GM23338 (cell line): ENCODE data around the gene FBXO46. TPM values are rescaled to one million over a fixed set of nuclear protein-coding genes. Genes with fewer than 3 reads are reported as not detected.

Source experiments
- ATAC-seq: fragments of 200-7000 bp; cut with Tn5 transposase; 3 replicates; pipeline ENCODE4 v1.9.1; 2020
- DNase-seq: peaks from one replicate; pipeline ENCODE4 v3.0.0-alpha.2; 2015; ENCODE audit warnings: low spot score
- H2AFZ ChIP-seq: fragments of 200-600 bp; sonication (generic); 2 replicates; pipeline ENCODE4 v1.8.0; 2016; ENCODE audit warnings: antibody characterized with exemption, mild to moderate bottlenecking, moderate library complexity
- H3F3A ChIP-seq: fragments of 200-600 bp; sonication (generic); replicated peaks from 2 replicates; pipeline ENCODE4 v1.8.0; 2017; ENCODE audit warnings: antibody characterized with exemption, mixed run types, low read depth
- H3K27ac ChIP-seq: fragments of 200-600 bp; sonication (generic); 2 replicates; pipeline ENCODE4 v1.6.1; 2016; ENCODE audit warnings: low read depth
- H3K27me3 ChIP-seq: fragments of 200-600 bp; sonication (generic); 2 replicates; pipeline ENCODE4 v1.8.0; 2016; ENCODE audit warnings: mild to moderate bottlenecking, mixed run types, moderate library complexity; ENCODE audit not compliant: insufficient read depth
- H3K36me3 ChIP-seq: fragments of 200-600 bp; sonication (generic); 2 replicates; pipeline ENCODE4 v1.8.0; 2016; ENCODE audit warnings: mild to moderate bottlenecking; ENCODE audit not compliant: insufficient read depth
- H3K4me1 ChIP-seq: fragments of 200-600 bp; sonication (generic); 2 replicates; pipeline ENCODE4 v1.8.0; 2016; ENCODE audit warnings: mild to moderate bottlenecking, moderate library complexity; ENCODE audit not compliant: insufficient read depth
- H3K4me2 ChIP-seq: fragments of 200-600 bp; sonication (generic); 2 replicates; pipeline ENCODE4 v1.7.1; 2017; ENCODE audit warnings: mixed run types
- H3K4me3 ChIP-seq: fragments of 200-600 bp; sonication (generic); 2 replicates; pipeline ENCODE4 v1.6.1; 2016; ENCODE audit warnings: mixed run types
- H3K79me2 ChIP-seq: fragments of 200-600 bp; sonication (generic); replicated peaks from 2 replicates; pipeline ENCODE4 v1.8.0; 2017; ENCODE audit warnings: mild to moderate bottlenecking; ENCODE audit not compliant: insufficient read depth
- H3K9me2 ChIP-seq: fragments of 200-600 bp; sonication (generic); 2 replicates; pipeline ENCODE4 v1.8.0; 2017; ENCODE audit not compliant: insufficient read depth
- H4K20me1 ChIP-seq: fragments of 200-600 bp; sonication (generic); replicated peaks from 2 replicates; pipeline ENCODE4 v1.8.0; 2017; ENCODE audit warnings: mild to moderate bottlenecking; ENCODE audit not compliant: insufficient read depth
- H3K27ac Mint-ChIP-seq: 2 replicates; pipeline ENCODE4 v1.8.0; 2020; ENCODE audit warnings: inconsistent platforms, mild to moderate bottlenecking, moderate library complexity, mixed read lengths
- H3K27me3 Mint-ChIP-seq: 3 replicates; pipeline ENCODE4 v1.8.0; 2022; ENCODE audit warnings: low read depth, mild to moderate bottlenecking, moderate library complexity, mixed read lengths, inconsistent platforms; ENCODE audit not compliant: insufficient read depth, poor library complexity
- H3K36me3 Mint-ChIP-seq: 3 replicates; pipeline ENCODE4 v1.8.0; 2021; ENCODE audit warnings: low read depth, mild to moderate bottlenecking, inconsistent platforms, moderate library complexity, mixed read lengths
- H3K4me1 Mint-ChIP-seq: 3 replicates; pipeline ENCODE4 v1.8.0; 2020; ENCODE audit warnings: mild to moderate bottlenecking, inconsistent platforms, mixed read lengths
- H3K4me3 Mint-ChIP-seq: 3 replicates; pipeline ENCODE4 v1.8.0; 2021; ENCODE audit warnings: moderate library complexity, mild to moderate bottlenecking, inconsistent platforms, mixed read lengths
- H3K9me3 Mint-ChIP-seq: 3 replicates; pipeline ENCODE4 v1.8.0; 2020; ENCODE audit warnings: moderate library complexity, mild to moderate bottlenecking, inconsistent platforms, mixed read lengths
- CREB1 ChIP-seq: fragments of 250-450 bp; sonication (Bioruptor Pico); IDR thresholded peaks from 2 replicates; pipeline ENCODE4 v1.5.0; 2020; ENCODE audit warnings: low read depth, mild to moderate bottlenecking, moderate library complexity
- ETS1 ChIP-seq: IDR thresholded peaks from 2 replicates; pipeline ENCODE4 v1.6.1; 2016; ENCODE audit warnings: antibody characterized with exemption
- JUNB ChIP-seq: IDR thresholded peaks from one replicate; pipeline ENCODE4 v1.6.1; 2016; ENCODE audit warnings: antibody characterized with exemption; ENCODE audit not compliant: unreplicated experiment
- POLR2AphosphoS5 ChIP-seq: IDR thresholded peaks from 2 replicates; pipeline ENCODE4 v1.6.1; 2016; ENCODE audit warnings: antibody characterized with exemption, low read depth
- ZNF462 ChIP-seq: fragments of 250-450 bp; sonication (Bioruptor Pico); IDR thresholded peaks from 2 replicates; pipeline ENCODE4 v1.5.0; 2020; ENCODE audit warnings: mild to moderate bottlenecking, moderate library complexity
- polyA plus RNA-seq: library from polyadenylated mRNA; unstranded; fragments of >200 nt; fragmentation: Nextera tagmentation; extraction: Ambion mirVana; gene quantifications from 2 replicates; pipeline ENCODE4 v1.2.1, GENCODE V29; 2016
- total RNA-seq: library from RNA; depleted of rRNA; stranded (reverse); fragments of >200 nt; shearing (Covaris generic); gene quantifications from 2 replicates; pipeline ENCODE4 v1.2.3, GENCODE V29; 2014

FBXO46 gene
- total and polyA plus RNA-seq, 2 experiments from 2014 or later: 9.4 to 35.8 TPM

GRCh38 chr19:45767410-45767880 is 36.7 kb upstream of the FBXO46 start:
- H3K27ac ChIP-seq: no peak overlapping the region

More at GRCh38 chr19:45767410-45767880, 36.7 kb upstream of the FBXO46 start:
- Histone ChIP-seq H3K79me2 (no peaks in the 10 kb centered on the region), H3K4me2 (peak overlapping the region; percentile 94), H3K4me1 (peaks cover 40% of the 10 kb centered on the region), H3K27me3 (no peaks in the 10 kb centered on the region), H3K9me2 (no peaks in the 10 kb centered on the region), H3K4me3 (peak overlapping the region; percentile 83), H3K36me3 (no peaks in the 10 kb centered on the region), H3F3A (peaks cover 18% of the 10 kb centered on the region), H4K20me1 (no peaks in the 10 kb centered on the region; the same call in 1 of the 2 replicates), H2AFZ (no peak overlapping the region)
- Mint-ChIP-seq H3K4me3 (peak overlapping the region; percentile 86), H3K4me1 (peaks cover 31% of the 10 kb centered on the region), H3K27me3 (peaks cover 35% of the 10 kb centered on the region), H3K9me3 (no peaks in the 10 kb centered on the region), H3K36me3 (peaks cover 10% of the 10 kb centered on the region), H3K27ac (no peak overlapping the region; the same call in 1 of the 2 replicates)
- no peak for TF ChIP-seq ZNF462 (CRISPR knock-in tag)
- TF ChIP-seq JUNB: no peak
- no peak for TF ChIP-seq CREB1 (CRISPR knock-in tag)
- no peak for TF ChIP-seq ETS1
- TF ChIP-seq POLR2AphosphoS5: peak; percentile 29; the same call in 1 of the 2 replicates
- ATAC-seq: peak; percentile 2
- DNase-seq: peak; percentile 79
